Fibroblast of skin of abdomen (primary cell): ENCODE measurements around the gene TXNL4A.

ENCODE experiments used
- DNase-seq: peaks from one replicate; pipeline ENCODE4 v3.0.0-alpha.2; 2013

The TXNL4A gene

GRCh38 chr18:79963658-79964329 is 24.6 kb downstream of the TXNL4A start:
- no peak for DNase-seq

GRCh38 chr18:79962835-79963657 is 25.3 kb downstream of the TXNL4A start:
- DNase-seq: no peak

GRCh38 chr18:79962311-79962710 is 26.1 kb downstream of the TXNL4A start:
- DNase-seq: no peak

- DNase-seq: no peak
These were observed 26.7 kb downstream of the TXNL4A start for GRCh38 chr18:79961527-79962291.

DNA sequence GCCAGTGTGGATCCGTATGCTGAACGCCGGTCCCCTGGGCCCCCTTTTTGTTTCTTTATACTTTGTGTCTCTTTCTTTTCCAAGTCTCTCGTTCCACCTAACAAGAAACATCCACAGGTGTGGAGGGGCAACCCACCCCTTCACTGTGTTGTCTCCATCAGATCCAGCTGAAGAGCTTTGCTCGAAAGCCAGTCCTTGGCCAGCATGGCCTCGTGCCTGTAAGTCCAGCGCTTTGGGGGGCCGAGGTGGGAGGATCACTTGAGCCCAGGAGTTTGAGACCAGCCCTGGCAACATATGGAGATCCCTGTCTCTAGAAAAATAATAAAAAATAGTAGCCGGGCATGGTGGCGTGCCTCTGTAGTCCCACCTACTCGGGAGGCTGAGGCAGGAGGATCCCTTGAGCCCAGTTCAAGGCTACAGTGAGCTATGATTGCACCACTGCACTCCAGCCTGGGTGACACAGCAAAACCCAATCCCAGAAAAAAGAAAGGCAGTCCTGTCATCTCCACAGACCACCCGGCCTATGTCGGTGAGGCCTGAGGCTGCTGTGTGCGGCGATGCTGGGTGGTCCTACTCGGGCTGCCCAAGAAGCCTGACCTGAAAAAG is 27.3 kb downstream of the TXNL4A start:
- no peak for DNase-seq

DNA sequence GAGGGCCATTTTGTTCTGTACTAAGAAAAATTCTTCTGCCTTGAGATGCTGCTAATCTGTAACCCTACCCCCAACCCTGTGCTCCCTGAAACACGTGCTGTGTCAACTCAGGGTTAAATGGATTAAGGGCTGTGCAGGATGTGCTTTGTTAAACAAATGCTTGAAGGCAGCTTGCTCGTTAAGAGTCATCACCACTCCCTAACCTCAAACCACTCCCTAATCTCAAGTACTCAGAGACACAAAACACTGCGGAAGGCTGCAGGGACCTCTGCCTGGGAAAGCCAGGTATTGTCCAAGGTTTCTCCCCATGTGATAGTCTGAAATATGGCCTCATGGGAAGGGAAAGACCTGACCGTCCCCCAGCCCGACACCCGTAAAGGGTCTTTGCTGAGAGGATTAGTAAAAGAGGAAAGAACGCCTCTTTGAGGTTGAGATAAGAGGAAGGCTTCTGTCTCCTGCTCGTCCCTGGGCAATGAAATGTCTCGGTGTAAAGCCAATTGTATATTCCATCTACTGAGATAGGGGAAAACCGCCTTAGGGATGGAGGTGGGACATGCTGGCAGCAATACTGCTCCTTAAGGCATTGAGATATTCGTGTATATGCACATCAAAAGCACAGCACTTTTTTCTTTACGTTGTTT is 28.1 kb downstream of the TXNL4A start:
- peak; percentile 38 for DNase-seq

GRCh38 chr18:79958981-79959380 is 29.4 kb downstream of the TXNL4A start:
- DNase-seq: no peak

DNA sequence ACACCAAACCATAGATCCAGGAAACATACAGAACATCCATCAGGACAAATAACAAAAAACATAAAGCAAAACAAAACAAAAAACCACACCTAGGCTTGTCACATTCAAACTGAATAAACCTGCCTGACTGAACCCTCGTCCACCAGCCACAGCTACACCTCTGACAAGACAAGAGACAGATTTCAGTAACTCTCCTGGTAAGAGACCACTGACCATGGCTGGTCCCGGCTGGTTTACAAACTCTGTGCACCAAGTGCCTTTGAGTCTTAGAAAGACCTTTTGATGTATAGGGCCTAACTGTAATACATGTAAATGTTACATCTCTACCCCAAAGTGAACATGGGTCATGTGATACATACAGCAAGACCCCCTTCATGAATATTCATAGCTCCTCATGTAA is 32.1 kb downstream of the TXNL4A start:
- DNase-seq: no peak

DNA sequence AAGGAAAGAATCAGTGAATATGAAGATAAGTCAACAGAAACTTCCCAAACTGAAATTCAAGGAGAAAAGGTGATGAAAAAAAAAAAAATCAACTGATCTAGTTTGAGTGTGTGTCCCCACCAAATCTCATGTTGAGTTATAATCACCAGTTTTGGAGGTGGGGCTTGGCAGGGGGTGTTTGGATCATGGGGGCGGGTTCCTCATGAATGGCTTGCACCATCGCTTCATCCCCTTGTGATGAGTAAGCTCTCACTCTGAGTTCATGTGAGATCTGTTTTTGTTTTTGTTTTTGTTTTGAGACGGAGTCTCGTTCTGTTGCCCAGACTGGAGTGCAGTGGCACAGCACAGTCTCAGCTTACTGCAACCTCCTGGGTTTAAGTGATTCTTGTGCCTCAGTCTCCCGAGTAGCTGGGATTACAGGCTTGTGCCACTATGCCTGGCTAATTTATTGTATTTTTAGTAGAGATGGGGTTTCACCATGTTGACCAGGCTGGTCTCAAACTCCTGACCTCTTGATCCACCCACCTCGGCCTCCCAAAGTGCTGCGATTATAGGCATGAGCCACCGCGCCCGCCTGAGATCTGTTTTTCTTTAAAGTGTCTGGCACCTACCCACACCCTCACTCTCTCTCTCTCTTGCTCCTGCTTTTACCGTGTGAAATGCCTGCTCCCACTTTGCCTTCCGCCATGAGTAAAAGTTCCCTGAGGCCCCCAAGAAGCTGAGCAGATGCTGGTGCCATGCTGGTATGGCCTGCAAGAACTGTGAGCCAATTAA is 32.9 kb downstream of the TXNL4A start:
- no peak for DNase-seq

DNA sequence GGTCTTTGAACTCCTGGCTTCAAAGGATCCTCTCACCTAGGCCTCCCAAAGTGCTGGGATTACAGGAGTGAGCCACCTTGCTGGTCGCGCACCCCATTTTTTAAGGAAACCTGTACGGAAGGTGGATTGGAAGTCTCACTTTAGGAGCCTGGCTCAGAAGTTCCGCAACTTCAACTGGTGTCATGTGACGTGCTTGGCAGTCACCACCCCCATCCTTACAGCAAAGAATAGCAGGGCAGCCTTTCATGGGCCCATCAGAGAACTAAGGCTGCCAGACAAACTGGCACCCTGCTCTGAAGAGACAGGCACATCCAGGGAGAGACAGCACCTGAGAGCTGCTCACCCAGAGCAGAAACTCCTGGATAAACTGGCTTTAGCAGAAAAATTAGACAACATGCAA is 33.6 kb downstream of the TXNL4A start:
- DNase-seq: no peak

- DNase-seq: no peak
These were observed 34.3 kb downstream of the TXNL4A start for GRCh38 chr18:79953971-79954651.

DNA sequence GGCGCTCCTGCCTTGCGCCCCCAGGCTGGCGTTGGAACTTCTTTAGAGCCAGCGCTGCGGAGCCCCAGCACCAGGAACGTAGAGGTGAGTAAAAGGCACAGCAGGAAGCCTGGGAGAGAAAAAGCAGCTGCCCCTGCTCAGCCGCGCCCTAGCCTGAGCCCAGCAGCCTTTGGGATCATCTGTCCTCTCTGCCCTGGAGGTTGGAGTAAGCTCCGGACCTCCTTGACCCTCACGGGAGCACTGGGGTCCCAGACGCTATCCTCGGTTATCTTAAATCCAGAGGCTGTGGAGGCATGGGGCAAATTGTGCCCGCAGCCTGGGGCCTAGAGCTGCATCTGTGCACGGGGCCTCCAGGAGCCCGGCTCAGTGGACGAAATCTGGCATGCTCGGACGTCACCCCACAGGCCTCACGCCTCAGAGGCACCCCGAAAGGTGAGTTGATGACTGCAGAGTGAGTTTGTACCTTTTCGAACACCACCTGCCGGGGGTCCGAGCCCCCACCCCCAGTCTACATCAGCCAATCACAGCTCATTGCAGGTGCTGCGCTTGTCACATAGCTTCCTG is 35.3 kb downstream of the TXNL4A start:
- DNase-seq: no peak

- DNase-seq: no peak
These were observed 35.8 kb downstream of the TXNL4A start for GRCh38 chr18:79952456-79952995.

GRCh38 chr18:79951545-79952455 is 36.6 kb downstream of the TXNL4A start, which contains the start of gene SLC66A2:
SLC66A2 (minus strand) TSS chr18:79951653; CDS start chr18:79950926, 727 bp downstream.
- DNase-seq: peak; percentile 86

DNA sequence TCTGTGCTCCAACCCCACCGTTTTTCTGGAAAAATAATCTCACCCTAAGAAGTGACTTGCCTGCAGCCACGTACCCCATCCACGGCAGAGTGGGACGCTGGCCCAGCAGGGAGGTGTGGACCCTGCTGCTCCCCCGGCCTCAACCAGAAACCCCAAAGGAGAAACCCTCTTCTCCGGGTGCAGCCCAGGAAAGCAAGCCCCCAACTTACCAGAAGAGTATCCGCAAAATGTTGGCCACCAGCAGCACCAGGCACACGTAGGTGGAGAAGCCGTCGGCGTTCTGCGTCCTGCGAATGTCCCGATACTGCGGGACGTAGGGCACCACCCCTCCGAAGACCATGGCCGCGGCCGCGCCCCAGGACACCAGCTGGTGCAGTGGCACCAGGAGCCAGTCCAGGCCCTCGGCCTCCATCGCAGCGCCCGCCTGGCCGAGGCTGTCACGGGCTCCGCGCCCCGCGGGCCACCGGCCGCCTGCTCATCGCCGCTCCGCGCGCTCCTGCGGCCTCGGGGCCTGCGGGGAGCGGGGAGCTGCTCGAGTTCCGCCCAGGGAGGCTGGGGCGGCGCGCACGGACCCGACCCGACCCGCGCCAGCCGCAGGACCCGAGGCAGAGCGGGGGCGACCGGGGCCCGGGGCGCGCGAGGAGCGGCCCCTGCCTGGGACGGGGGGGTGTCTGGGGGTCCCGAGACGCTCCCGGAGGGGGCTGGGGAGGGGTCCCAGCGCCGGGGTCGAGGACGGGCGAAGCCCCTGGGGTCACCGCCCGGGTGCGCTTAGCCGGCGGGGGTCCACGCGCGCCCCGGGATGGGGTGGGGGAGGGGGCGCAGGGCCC is 37.6 kb downstream of the TXNL4A start:
- DNase-seq: no peak

DNA sequence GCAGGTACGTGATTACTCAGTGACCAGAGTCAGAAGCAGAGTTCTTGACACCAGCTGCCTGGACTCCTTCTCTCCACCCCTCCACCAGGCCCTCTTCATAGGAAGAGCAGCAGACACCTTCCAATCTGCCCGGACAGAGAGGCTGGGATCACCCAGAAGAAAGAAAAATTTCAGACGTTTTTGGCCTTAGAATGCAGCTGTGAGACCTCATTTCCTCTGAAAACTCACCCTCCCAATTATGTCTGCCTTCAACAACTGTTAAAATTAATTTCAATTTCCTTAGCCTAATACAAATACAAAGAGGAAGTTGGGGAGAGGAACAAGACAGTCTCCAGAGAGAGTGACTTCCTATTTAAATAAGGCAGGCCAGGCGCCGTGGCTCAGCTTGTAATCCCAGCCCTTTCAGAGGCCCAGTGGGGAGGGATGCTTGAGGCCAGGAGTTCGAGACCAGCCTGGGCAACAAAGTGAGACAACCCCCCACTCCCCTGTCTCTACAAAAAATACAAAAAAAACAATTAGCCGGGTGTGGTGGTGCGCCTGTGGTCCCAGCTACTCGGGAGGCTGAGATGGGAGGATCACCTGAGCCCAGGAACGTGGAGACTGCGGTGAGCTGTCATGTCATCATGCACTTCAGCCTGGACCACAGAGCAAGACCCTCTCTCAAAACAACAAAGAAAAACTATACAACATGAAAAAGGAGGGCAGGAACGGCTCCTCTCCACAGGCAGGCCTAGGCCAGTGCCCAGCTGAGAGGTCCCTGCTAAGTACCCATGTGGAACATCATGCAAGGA is 38.5 kb downstream of the TXNL4A start:
- no peak for DNase-seq

- DNase-seq: no peak
These were observed 39.5 kb downstream of the TXNL4A start for GRCh38 chr18:79948719-79949411.
